HepG2 (cell line): ENCODE results near the gene DENND2D. TPM values are rescaled to one million over a fixed set of nuclear protein-coding genes. Genes with fewer than 3 reads are reported as not detected.

Source experiments
- DR1 ChIP-seq: sonication (generic); formaldehyde crosslinking; IDR thresholded peaks from 2 replicates; pipeline ENCODE4 v1.8.0; 2021; ENCODE audit warnings: mild to moderate bottlenecking, missing genetic modification reagents, inconsistent platforms
- FOSL1 ChIP-seq: sonication (generic); formaldehyde crosslinking; IDR thresholded peaks from 2 replicates; pipeline ENCODE4 v1.9.0; 2021; ENCODE audit warnings: missing genetic modification reagents, borderline replicate concordance
- HNRNPUL1 ChIP-seq: fragments of 200-400 bp; formaldehyde crosslinking; IDR thresholded peaks from 2 replicates; pipeline ENCODE4 v1.6.1; 2017; ENCODE audit warnings: low read depth, mild to moderate bottlenecking, low read length, moderate library complexity
- MIER3 ChIP-seq: IDR thresholded peaks from 2 replicates; pipeline ENCODE4 v1.6.1; 2016; ENCODE audit warnings: missing compliant biosample characterization, borderline replicate concordance
- NAIF1 ChIP-seq: sonication (generic); formaldehyde crosslinking; IDR thresholded peaks from 2 replicates; pipeline ENCODE4 v1.5.0; 2020; ENCODE audit warnings: mild to moderate bottlenecking, missing genetic modification reagents, borderline replicate concordance
- NFKBIZ ChIP-seq: IDR thresholded peaks from 2 replicates; pipeline ENCODE4 v1.6.1; 2018; ENCODE audit warnings: missing genetic modification reagents, missing compliant biosample characterization
- RARA ChIP-seq: IDR thresholded peaks from 2 replicates; pipeline ENCODE4 v1.6.1; 2016; ENCODE audit warnings: missing genetic modification reagents, missing compliant biosample characterization
- SETDB1 ChIP-seq: sonication (generic); formaldehyde crosslinking; IDR thresholded peaks from 2 replicates; pipeline ENCODE4 v1.5.1; 2020; ENCODE audit warnings: missing genetic modification reagents, mild to moderate bottlenecking, borderline replicate concordance
- SMARCC2 ChIP-seq: fragments of 450-650 bp; IDR thresholded peaks from 2 replicates; pipeline ENCODE4 v1.6.1; 2017; ENCODE audit warnings: antibody characterized with exemption, mild to moderate bottlenecking
- XRCC5 ChIP-seq: fragments of 200-400 bp; formaldehyde crosslinking; optimal IDR thresholded peaks from 2 replicates; pipeline ENCODE3; 2017; ENCODE audit warnings: mild to moderate bottlenecking, low read length
- ZFX ChIP-seq: sonication (generic); formaldehyde crosslinking; IDR thresholded peaks from 2 replicates; pipeline ENCODE4 v1.4.0; 2020; ENCODE audit warnings: mild to moderate bottlenecking, low read depth, missing genetic modification reagents, moderate library complexity
- ZNF30 ChIP-seq: sonication (generic); formaldehyde crosslinking; IDR thresholded peaks from 2 replicates; pipeline ENCODE4 v1.5.0; 2020; ENCODE audit warnings: mild to moderate bottlenecking, missing genetic modification reagents
- ZNF33A ChIP-seq: sonication (generic); formaldehyde crosslinking; IDR thresholded peaks from 2 replicates; pipeline ENCODE4 v1.5.1; 2020; ENCODE audit warnings: missing genetic modification reagents, mild to moderate bottlenecking, moderate library complexity, borderline replicate concordance
- ZNF501 ChIP-seq: sonication (generic); formaldehyde crosslinking; IDR thresholded peaks from 2 replicates; pipeline ENCODE4 v1.5.1; 2020; ENCODE audit warnings: mild to moderate bottlenecking, moderate library complexity, missing genetic modification reagents
- ZNF577 ChIP-seq: sonication (generic); formaldehyde crosslinking; IDR thresholded peaks from 2 replicates; pipeline ENCODE4 v1.4.0; 2020; ENCODE audit warnings: mild to moderate bottlenecking, low read depth, missing genetic modification reagents, borderline replicate concordance
- ZNF605 ChIP-seq: sonication (generic); formaldehyde crosslinking; IDR thresholded peaks from 2 replicates; pipeline ENCODE4 v1.8.0; 2022; ENCODE audit warnings: mild to moderate bottlenecking, missing genetic modification reagents
- ZSCAN30 ChIP-seq: sonication (generic); formaldehyde crosslinking; IDR thresholded peaks from 2 replicates; pipeline ENCODE4 v1.5.0; 2020; ENCODE audit warnings: mild to moderate bottlenecking, missing genetic modification reagents
- polyA plus RNA-seq, 8 experiments: library from polyadenylated mRNA; depleted of rRNA in 3 of 8; stranded (reverse) in 7 of 8; unstranded in 1 of 8; fragments of >200 nt; fragmentation: Illumina TruSeq in 4 of 8; extraction: Trizol in 4 of 8; gene quantifications; 2 replicates each; pipeline versions ENCODE4 v1.2.1 to v1.2.3, GENCODE V29; 2011 to 2016; ENCODE audit warnings: low read depth in 4 of 8, missing spikeins in 1 of 8, mixed read lengths in 1 of 8; ENCODE audit not compliant: insufficient read depth in 1 of 8
- total RNA-seq, 5 experiments: library from RNA; depleted of rRNA; stranded (reverse); fragments of >200 nt; fragmentation: Illumina TruSeq; extraction: Trizol; gene quantifications; 2 replicates each; pipeline ENCODE4 v1.2.3, GENCODE V29; 2016; ENCODE audit warnings: low read depth in 1 of 5
- TF ChIP-seq, protein P1 (sequence below): sonication (generic); formaldehyde crosslinking; IDR thresholded peaks from 2 replicates; pipeline ENCODE4 v1.8.0; 2022; ENCODE audit warnings: missing genetic modification reagents, mild to moderate bottlenecking, borderline replicate concordance
- TF ChIP-seq, protein P2 (sequence below): sonication (generic); formaldehyde crosslinking; IDR thresholded peaks from 2 replicates; pipeline ENCODE4 v1.4.0; 2020; ENCODE audit warnings: mild to moderate bottlenecking, low read depth, missing genetic modification reagents
- TF ChIP-seq, protein P3 (sequence below): sonication (generic); formaldehyde crosslinking; conservative IDR thresholded peaks from 2 replicates; pipeline ENCODE4 v1.8.1; 2023; ENCODE audit warnings: missing genetic modification reagents
- TF ChIP-seq, protein P4 (sequence below): sonication (generic); formaldehyde crosslinking; IDR thresholded peaks from 2 replicates; pipeline ENCODE4 v1.4.0; 2020; ENCODE audit warnings: low read depth, mild to moderate bottlenecking, missing genetic modification reagents
- TF ChIP-seq, protein P5 (sequence below): sonication (generic); formaldehyde crosslinking; IDR thresholded peaks from 2 replicates; pipeline ENCODE4 v1.8.1; 2022; ENCODE audit warnings: low read depth, mild to moderate bottlenecking, missing genetic modification reagents

Gene DENND2D
- total and polyA plus RNA-seq, 2 of the 13 experiments (the other 11 are each of a cell fraction or from before 2014, with no cell fraction given), result 0.04 TPM; not detected in 1

DNA sequence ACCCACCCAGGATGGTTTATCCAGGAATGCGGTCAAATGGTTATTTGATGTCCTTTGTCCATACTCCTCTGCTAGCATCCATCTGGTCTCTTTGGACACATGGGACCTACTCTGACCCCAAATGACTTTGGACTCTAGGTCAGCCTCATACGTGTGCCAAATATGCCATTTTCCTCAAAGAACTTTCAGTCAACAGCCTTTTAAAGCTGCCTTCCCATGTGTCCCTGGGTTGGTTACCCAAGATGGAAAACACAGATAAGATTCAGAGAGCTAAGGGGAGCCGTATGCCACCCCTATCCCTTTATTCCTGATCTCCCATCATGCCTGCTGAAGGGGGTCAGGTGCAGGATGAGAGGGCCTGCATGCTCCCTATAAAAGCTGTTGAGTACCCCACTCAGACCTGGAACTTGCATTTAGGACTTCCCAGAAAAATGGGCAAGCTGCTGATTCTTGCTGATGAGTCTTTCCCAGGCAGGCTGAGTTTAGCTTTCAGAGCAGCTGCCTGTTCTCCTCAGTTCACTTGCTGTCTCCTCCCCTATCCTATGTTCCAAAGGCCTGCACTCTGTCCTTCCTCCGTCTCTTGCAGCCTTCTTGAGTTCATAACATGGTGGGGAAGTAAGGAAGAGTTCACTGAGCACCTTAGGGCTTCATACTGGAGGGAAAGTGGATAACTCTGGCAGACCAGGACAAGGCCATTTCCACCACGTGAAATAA, 46.8 kb upstream of the DENND2D start (continued):
- TF ChIP-seq NAIF1 (CRISPR knock-in tag), result no peak
- TF ChIP-seq, protein P1, sequence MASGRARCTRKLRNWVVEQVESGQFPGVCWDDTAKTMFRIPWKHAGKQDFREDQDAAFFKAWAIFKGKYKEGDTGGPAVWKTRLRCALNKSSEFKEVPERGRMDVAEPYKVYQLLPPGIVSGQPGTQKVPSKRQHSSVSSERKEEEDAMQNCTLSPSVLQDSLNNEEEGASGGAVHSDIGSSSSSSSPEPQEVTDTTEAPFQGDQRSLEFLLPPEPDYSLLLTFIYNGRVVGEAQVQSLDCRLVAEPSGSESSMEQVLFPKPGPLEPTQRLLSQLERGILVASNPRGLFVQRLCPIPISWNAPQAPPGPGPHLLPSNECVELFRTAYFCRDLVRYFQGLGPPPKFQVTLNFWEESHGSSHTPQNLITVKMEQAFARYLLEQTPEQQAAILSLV (CRISPR knock-in tag), result no peak
- TF ChIP-seq, protein P2, sequence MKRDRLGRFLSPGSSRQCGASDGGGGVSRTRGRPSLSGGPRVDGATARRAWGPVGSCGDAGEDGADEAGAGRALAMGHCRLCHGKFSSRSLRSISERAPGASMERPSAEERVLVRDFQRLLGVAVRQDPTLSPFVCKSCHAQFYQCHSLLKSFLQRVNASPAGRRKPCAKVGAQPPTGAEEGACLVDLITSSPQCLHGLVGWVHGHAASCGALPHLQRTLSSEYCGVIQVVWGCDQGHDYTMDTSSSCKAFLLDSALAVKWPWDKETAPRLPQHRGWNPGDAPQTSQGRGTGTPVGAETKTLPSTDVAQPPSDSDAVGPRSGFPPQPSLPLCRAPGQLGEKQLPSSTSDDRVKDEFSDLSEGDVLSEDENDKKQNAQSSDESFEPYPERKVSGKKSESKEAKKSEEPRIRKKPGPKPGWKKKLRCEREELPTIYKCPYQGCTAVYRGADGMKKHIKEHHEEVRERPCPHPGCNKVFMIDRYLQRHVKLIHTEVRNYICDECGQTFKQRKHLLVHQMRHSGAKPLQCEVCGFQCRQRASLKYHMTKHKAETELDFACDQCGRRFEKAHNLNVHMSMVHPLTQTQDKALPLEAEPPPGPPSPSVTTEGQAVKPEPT (CRISPR knock-in tag), result no peak
- TF ChIP-seq ZNF501 (CRISPR knock-in tag), result no peak
- no peak for TF ChIP-seq XRCC5
- TF ChIP-seq ZNF577 (CRISPR knock-in tag), result no peak
- TF ChIP-seq, protein P3, sequence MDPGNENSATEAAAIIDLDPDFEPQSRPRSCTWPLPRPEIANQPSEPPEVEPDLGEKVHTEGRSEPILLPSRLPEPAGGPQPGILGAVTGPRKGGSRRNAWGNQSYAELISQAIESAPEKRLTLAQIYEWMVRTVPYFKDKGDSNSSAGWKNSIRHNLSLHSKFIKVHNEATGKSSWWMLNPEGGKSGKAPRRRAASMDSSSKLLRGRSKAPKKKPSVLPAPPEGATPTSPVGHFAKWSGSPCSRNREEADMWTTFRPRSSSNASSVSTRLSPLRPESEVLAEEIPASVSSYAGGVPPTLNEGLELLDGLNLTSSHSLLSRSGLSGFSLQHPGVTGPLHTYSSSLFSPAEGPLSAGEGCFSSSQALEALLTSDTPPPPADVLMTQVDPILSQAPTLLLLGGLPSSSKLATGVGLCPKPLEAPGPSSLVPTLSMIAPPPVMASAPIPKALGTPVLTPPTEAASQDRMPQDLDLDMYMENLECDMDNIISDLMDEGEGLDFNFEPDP, result no peak
- TF ChIP-seq, protein P4, sequence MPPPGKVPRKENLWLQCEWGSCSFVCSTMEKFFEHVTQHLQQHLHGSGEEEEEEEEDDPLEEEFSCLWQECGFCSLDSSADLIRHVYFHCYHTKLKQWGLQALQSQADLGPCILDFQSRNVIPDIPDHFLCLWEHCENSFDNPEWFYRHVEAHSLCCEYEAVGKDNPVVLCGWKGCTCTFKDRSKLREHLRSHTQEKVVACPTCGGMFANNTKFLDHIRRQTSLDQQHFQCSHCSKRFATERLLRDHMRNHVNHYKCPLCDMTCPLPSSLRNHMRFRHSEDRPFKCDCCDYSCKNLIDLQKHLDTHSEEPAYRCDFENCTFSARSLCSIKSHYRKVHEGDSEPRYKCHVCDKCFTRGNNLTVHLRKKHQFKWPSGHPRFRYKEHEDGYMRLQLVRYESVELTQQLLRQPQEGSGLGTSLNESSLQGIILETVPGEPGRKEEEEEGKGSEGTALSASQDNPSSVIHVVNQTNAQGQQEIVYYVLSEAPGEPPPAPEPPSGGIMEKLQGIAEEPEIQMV (CRISPR knock-in tag), result no peak
- TF ChIP-seq SETDB1 (CRISPR knock-in tag), result no peak
- no peak for TF ChIP-seq HNRNPUL1
- TF ChIP-seq FOSL1 (CRISPR knock-in tag), result no peak
- no peak for TF ChIP-seq SMARCC2
- TF ChIP-seq ZNF30 (CRISPR knock-in tag), result no peak
- TF ChIP-seq, protein P5, sequence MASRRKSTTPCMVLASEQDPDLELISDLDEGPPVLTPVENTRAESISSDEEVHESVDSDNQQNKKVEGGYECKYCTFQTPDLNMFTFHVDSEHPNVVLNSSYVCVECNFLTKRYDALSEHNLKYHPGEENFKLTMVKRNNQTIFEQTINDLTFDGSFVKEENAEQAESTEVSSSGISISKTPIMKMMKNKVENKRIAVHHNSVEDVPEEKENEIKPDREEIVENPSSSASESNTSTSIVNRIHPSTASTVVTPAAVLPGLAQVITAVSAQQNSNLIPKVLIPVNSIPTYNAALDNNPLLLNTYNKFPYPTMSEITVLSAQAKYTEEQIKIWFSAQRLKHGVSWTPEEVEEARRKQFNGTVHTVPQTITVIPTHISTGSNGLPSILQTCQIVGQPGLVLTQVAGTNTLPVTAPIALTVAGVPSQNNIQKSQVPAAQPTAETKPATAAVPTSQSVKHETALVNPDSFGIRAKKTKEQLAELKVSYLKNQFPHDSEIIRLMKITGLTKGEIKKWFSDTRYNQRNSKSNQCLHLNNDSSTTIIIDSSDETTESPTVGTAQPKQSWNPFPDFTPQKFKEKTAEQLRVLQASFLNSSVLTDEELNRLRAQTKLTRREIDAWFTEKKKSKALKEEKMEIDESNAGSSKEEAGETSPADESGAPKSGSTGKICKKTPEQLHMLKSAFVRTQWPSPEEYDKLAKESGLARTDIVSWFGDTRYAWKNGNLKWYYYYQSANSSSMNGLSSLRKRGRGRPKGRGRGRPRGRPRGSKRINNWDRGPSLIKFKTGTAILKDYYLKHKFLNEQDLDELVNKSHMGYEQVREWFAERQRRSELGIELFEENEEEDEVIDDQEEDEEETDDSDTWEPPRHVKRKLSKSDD, result no peak
- TF ChIP-seq MIER3 (CRISPR knock-in tag), result no peak
- no peak for TF ChIP-seq DR1 (CRISPR knock-in tag)
- no peak for TF ChIP-seq NFKBIZ
- no peak for TF ChIP-seq ZSCAN30 (CRISPR knock-in tag)
- TF ChIP-seq ZNF605 (CRISPR knock-in tag), result no peak
- TF ChIP-seq ZNF33A (CRISPR knock-in tag), result no peak
- TF ChIP-seq RARA, result peak; percentile 91
- TF ChIP-seq ZFX, result no peak
